ENCODE data around the gene CRAMP1.

Gene CRAMP1

DNA sequence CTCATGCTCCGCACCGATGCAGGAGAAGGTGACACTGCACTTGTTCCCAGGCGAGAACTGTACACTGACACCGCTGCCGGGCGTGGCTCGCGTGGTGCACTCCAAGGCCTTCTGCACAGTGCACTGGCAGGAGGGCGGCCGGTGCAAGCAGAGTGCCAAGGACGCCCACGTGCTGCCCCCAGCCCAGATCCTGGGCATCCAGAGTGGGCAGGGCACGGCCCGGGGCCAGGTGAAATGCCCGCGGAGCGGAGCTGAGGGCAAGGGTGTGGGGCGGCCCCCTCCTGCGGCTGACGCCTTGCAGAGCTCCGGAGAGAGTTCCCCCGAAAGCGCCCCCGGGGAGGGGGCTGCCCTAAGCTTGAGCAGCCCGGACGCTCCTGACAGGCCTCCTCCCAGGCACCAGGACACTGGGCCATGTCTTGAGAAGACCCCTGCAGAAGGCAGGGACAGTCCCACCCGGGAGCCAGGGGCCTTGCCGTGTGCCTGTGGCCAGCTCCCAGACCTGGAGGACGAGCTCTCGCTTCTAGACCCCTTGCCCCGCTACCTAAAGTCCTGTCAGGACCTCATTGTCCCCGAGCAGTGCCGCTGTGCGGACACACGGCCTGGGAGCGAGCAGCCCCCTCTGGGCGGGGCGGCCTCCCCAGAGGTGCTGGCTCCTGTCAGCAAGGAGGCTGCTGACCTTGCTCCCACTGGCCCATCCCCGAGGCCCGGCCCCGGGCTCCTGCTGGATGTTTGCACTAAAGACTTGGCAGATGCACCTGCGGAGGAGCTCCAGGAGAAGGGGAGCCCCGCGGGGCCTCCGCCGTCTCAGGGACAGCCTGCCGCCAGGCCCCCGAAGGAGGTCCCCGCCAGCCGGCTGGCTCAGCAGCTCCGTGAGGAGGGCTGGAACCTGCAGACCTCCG lies 44.0 kb downstream of the CRAMP1 start:
- no peak for DNase-seq (ENCODE audit: low spot score)

DNA sequence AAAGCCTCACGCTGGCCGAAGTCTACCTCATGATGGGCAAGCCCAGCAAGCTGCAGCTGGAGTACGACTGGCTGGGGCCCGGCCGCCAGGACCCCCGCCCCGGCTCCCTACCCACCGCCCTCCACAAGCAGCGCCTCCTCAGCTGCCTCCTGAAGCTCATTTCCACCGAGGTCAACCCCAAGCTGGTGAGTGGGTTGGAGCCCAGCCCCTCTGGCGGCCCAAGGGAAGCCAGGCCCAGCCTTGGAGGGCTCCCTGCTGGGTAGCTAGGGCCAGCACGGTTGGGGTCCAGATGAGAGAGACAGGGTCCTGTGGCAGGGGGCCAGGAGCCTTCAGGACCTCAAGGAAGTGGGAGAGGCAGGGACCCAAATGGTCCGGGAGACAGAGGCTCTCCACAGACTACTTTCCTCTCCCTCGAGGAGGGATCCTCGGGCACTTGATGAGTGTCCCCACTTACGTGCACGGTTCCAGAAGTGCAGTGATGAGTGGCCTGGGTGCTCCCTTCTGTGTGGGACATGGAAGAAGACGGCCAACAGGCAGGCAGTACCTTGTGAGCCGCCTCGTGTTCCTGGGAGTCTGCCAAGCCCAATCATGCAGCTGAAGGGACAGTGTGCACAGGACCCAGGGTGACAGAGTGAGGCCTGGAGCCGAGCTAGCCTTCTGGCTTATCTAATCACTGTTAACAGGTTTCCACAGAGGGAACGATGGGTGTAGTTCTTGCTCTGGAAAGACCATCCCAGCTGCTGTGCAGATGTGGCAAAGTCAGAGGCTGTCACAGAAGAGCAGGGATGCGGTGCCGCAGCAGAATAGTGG lies 44.9 kb downstream of the CRAMP1 start:
- DNase-seq (ENCODE audit: low spot score), result no peak

DNA sequence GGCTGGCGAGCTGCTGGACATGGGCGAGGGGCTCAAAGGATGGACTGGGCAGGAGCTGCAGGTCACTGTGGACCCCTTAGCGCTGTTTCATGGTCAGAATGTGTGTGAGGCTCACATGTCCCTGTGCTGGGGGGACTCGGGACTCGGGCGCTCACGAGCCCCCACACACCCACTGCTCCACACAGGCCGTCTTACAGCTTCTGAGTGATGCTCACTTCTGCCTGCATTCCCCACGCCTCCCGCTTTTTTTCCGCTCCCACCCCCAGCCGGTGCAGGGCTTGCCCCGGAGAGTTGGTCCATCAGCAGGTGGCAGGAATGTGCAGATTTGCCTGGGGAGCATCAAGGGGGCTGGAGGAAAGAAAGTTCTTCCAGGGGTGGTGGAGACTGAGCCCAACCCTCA lies 45.7 kb downstream of the CRAMP1 start:
- no peak for DNase-seq (ENCODE audit: low spot score)

DNA sequence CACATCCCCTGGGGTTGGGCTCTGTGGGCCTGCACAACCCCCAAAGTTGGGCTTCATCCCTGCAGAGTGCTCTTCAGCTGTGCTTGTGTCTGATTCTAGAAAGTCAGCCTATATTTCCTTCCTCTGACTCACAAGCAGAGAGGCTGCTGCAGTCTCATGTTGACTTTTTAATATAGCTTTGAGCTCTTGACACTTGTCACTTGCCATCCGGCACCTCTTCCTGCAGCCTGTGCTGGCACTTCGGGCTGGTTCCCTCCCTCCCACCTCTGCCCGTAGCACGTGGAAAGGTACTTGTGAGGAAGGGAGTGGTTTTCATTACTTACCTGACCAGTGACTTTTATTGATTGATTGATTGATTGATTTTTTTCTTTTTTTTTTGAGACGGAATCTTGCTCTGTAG lies 46.9 kb downstream of the CRAMP1 start:
- no peak for DNase-seq (ENCODE audit: low spot score)

DNA sequence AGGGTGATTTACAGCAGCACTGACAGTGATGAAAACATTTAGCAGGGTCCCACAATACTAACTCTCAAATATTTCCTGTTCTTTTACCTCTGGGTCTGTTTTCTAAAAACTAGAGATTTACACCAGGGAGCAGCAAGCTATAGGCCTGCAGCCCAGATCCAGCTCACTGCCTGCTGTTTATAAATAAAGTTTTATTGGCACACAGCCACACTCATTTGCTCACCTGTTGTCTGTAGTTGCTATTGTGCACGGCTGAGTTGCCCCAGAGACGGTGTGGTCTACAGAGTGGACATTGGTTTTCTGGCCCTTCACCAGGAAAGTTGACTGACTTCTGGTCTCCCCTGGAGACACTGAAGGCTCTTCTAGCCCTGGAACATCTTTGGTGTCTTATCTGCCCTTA lies 49.7 kb downstream of the CRAMP1 start:
- no peak for DNase-seq (ENCODE audit: low spot score)

DNA sequence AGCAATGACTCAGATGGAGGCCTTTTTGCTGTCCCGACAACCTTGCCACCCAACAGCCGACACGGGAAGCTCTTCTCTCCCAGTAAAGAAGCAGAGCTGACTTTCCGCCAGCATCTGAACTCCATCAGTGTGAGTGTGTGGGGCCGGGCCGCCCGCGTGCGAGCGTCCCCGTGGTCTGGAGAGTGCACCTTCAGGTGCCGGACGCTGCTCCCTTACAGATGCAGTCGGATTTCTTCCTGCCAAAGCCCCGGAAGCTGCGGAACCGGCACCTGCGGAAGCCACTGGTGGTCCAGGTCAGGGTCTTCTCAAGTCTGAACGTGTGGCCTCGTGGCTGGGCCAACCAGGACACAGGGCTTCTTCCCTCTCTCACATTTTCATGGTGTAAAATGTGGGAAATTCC lies 50.4 kb downstream of the CRAMP1 start:
- no peak for DNase-seq (ENCODE audit: low spot score)

DNA sequence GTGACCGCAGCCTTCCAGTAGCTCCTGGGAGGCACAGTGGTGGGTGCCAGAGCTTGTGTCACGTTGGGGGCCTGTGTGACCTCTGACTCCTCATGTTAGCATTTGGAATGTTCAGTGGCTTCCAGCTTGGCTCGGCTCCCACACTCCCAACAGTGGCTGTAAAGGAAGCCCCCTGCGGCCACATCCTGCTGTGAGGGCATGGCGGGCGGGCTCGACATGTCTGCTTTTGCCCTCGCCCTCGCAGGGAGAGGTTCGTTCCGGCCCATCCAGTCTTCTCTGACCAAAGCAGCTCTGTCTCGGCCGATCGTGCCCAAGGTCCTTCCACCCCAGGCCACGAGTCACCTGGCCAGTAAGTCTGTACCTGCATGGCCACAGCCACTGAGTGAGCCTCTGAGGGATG lies 53.7 kb downstream of the CRAMP1 start:
- no peak for DNase-seq (ENCODE audit: low spot score)

DNA sequence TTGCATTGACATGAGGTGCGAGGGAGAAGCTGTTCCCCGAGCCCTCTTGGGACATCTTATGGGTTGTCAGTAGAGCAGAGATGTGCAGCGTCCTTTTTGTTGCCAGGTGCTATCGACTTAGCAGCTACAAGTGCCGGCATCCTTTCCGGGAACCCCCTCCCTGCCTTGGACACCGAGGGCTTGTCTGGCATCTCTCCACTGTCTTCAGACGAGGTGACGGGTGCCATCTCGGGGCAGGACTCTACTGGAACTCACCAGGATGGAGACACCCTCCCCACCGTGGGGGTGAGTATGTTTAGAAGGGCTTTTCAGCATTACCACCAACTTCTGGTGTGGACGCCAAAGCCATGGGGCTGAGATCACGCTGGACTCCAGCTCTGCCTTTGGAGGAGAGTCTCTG lies 54.2 kb downstream of the CRAMP1 start:
- DNase-seq (ENCODE audit: low spot score), result no peak

DNA sequence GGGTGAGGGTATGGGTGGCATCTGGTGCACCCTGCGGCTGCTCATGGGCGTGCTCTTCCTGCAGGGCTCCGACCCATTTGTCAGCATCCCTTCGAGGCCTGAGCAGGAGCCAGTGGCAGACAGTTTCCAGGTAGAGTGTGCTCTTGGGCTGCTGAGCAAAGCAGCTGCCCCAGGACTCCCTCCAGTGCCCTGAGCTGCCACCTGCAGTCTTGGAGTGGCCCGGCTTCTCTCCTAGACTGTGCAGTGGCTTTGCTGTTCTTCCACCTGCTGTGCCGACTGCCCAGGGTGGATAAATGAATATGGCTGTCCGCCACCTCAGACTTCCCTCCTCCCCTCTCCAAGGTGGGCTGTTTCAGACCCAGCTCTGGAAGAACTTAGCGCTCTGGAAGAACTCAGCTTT lies 55.1 kb downstream of the CRAMP1 start:
- no peak for DNase-seq (ENCODE audit: low spot score)

DNA sequence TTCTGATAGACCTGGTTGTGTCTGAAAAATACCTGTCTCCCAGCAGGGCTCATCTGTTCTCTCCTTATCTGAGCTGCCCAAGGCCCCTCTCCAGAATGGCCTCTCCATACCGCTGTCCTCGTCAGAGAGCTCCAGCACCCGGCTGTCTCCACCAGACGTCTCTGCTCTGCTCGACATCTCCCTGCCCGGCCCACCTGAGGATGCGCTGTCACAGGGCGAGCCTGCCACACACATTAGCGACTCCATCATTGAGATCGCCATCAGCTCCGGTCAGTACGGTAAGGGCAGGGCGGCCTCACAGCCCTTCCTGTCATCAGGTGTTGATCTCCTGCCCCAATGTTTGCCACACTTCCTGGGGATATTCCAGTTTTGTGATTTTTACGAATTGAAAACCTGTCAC lies 55.8 kb downstream of the CRAMP1 start:
- no peak for DNase-seq (ENCODE audit: low spot score)

DNA sequence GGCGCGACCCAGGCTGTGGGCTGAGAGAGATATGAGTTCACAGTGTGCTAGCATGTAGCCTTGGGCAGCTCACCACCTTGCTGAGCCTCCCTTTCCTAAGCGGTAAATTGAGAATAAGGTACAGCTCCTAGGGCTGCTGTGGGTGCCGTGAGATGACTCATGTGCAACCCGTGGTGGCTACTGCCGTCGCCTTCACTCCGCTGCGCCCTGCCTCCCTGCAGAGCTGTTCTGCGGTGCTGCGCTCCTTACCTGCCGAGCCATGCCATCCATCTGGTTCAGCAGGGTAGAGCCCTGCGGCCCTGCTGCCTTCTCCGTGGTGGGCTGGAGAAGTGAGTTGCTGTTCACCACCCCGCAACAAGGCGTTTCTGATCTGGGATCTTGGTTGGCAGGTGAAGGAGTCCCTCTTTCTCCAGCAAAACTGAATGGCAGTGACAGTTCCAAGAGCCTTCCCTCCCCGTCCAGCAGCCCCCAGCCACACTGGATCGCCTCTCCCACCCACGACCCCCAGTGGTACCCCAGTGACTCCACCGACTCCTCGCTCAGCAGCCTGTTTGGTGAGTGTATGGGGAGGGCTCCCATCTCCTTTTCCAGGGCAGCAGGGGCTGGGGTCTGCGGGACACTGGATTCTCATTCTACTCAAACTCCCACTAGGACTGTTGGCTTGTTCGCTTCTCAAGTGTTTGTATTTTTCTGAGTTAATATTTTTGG lies 56.6 kb downstream of the CRAMP1 start:
- no peak for DNase-seq (ENCODE audit: low spot score)

DNA sequence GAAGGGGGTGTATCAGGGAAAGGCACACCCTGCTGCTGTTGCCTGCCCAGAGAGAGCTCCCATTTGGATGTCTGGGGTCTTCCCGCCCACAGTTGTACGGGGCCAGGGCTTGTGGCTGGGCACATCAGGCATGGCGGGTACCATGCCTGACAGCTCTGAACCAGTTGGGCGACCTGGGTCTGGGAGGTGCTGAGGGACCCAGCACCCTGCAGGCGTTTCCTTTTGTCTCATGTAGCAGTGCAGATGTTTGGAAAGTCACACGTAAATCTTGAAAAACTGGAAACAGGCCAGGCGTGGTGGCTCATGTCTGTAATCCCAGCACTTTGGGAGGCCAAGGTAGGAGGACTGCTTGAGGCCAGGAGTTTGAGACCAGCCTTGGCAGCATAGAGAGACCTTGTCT lies 57.5 kb downstream of the CRAMP1 start:
- DNase-seq (ENCODE audit: low spot score), result no peak

DNA sequence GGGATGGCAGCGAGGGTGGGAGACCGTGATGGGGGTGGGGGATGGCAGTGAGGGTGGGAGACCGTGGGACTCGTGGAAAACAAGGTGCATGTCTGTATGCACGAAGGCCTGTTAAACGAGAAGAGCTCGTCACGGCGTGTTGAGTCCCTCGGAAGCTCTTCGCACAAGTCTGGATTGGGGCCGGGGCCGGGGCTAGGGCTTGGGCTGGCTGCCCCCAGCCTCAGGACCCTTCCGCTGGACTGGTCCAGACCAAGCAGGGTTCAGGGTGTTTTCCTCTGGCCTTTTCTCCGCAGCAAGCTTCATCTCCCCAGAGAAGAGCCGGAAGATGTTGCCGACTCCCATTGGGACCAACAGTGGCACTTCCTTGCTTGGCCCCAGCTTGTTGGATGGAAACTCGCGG lies 58.2 kb downstream of the CRAMP1 start:
- DNase-seq (ENCODE audit: low spot score), result no peak

DNA sequence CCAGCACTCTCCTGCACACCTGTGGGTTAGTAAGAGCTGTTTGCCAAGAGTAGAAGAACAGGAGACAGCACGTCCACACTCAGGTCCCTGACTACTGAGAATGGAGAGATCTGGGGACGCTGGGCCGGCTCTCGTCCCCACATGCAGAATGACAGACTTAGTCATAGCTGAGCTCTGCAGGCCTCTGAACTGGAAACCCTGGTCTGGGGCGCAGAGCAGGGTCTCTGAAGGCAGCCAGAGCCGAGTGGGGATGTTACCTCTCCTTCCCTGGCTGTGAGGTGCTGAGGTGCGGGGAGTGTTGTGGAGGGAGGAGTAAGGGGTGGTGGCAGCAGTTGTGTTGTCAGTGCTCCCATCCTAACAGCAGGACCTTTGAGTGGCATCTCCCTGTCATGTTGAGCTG lies 58.7 kb downstream of the CRAMP1 start:
- DNase-seq (ENCODE audit: low spot score), result no peak

DNA sequence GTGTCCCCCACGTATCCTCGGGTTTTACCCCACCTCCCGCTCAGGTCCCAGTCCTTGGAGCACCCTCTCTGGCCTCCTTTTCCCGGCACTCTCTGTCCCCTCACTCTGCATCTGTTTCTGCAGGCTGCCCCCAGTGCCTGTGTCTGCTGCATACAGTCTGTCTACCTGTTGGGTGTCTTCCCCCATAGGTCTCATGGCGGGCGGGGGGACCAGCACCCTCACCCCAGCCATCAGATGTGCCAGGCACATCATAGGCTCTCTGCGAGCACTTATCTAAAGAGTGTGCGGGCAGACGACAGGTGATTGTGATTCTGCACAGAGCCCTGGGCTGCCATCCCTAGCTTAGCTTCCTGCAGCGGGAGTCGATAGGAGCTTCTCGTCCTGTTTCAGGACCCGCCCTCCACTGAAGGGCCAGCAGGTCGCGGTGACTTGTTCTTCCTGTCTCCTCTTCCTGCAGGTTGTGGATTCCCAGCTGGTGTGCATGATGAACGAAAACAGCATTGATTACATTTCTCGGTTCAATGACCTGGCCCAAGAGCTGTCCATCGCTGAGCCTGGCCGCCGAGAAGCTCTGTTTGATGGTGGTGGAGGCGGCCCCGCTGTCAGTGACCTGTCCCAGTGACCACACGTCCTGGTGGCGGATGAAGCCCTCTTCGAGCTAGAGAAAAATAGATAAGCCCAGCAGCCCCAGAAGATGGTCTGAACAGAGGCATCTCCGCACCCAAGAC lies 61.4 kb downstream of the CRAMP1 start:
- no peak for DNase-seq (ENCODE audit: low spot score)

DNA sequence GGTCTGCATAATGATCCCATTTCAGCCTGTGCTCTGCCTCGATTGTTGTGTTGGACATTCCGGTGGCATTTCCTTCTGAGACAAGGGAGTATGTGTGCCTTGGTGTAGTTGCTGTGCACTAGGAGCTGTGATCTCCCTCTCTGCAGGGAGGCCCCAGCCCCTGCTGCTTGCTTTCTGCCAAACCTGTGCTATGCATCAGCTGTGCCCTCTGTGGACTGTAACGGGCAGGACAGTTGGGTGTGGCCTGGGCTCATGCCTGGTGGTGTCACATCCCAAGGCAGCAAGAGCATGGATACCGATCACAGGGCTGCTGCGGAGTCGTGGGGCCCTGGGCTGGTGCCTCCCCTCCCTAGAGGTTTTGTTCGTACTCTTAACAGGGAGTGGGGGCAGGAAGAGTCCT lies 62.1 kb downstream of the CRAMP1 start:
- DNase-seq (ENCODE audit: low spot score), result no peak

DNA sequence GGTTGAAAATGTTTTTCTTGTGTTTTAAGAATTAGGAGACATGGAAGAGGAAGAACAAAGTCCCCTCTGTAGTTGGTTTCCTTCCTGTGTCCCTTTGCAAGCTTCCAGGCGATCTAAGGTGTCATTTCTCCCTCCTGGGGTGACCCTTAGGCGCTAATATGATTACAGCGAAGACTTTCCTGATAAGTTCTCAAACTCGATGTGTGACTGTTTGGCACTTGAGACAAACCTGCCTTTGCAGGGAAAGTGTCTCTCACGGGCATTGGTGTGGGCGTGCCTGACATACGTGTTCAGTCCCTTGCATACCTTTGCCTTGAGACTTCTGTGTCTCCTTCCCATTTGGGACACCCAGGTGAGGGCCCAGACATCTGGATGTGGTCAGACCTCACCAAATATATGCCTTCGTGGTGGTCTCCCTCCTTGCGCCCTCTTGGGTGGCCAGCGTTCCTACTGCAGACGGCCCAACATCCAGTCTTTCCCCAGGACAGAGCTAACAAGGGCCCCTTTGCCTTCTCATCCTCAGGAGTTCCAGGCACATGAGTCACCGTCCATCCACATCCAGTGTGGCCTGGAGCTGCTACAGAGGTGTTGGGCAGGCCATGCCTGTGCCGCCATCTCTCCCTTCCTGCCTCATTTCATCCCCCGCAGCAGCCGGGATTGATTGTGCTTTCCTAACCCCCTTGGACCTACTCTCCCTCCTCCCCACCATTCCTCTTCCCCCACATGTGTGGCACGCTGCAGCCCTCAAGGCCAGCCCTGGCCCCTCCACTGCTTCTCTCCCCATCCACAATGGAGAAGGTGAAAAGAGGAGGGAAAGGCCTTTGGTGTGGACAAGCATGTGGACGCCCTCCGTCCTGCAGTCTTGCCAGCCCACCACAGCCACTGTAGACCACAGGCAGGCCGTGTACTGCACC lies 62.8 kb downstream of the CRAMP1 start:
- DNase-seq (ENCODE audit: low spot score), result no peak

DNA sequence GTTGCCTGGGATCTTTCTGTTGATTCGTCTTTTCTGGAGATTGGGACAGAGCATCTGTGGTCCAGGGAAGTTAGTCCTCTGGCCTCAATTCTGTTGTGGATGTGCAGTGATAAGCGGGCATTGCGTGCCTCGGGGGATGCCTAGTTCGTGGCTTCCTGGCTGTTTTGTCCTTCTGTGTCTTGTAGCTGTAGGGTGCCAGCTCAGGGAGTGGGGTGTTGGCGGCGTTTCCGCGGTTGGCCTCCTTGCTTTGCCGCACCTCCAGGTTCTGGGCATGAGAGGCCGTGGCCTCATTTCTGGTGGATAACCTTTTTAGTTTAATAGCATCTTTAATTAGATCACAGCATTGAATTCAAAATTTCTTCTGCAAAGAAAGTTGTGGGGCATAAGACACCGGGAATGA lies 64.5 kb downstream of the CRAMP1 start:
- DNase-seq (ENCODE audit: low spot score), result no peak

DNA sequence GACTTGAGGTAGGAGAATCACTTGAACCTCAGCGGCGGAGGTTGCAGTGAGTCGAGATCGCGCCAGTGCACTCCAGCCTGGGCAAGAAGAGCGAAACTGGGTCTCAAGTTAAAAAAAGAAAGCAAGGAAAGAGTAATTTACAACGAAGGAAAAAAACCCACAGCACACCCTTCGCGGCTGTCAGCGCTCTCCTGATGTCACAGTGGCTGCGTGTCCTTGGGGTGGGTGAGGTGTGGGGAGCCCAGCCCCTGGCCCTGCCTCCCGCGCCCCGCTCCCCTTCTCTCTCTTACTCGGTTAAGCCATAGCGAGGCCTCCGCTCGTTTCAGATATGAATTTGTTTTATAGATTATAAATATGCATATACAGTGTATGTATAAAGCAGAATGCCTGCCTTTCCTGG lies 65.2 kb downstream of the CRAMP1 start:
- no peak for DNase-seq (ENCODE audit: low spot score)

DNA sequence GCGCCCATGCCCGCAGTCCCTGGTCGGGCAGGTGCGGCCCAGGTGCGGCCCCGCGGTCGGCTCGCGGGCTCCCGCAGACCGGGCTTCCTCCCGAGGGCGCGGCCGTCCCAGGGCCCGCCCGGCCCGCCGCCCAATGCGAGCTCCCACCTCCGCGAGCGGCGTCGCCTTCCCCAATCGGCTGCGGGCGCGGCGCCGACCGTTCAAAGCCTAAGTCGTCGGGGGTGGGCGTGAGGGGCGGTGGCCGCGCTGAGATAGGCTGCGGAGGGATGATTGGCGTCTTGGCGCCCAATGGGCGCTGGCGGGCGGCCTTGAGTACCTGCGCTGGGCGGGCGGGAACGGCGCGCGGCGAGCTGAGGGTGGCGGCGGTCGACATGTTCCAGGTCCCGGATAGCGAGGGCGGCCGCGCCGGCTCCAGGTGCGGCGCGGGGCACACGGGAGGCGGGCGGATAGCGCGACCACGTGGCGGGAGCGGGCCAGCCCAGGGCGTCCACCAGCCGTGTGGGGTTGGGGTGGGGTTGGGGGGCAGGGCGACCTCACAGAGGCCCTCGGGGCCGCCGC lies 65.9 kb downstream of the CRAMP1 start, which contains the start of gene JPT2:
Gene JPT2, plus strand, starts transcription at position 338 of the 558 bp plus-strand sequence. Its CDS starts 34 bp downstream, at position 372.
- peak; percentile 99 for DNase-seq (ENCODE audit: low spot score)

Measured in germinal center (tissue), 1 donor.